SK-N-SH treated with all-trans-retinoic acid at 6 μM for 48 hours (cell line): Measurements from ENCODE around the gene SPART.

Experiments used
- ATAC-seq: fragments of 200-7000 bp; cut with Tn5 transposase; 3 replicates; pipeline ENCODE4 v1.9.1; 2020; ENCODE audit warnings: mild to moderate bottlenecking, moderate library complexity
- BACH2 ChIP-seq: fragments of 250-450 bp; sonication (Bioruptor Pico); IDR thresholded peaks from 2 replicates; pipeline ENCODE4 v1.9.0; 2021; ENCODE audit warnings: mild to moderate bottlenecking, borderline replicate concordance
- CREB5 ChIP-seq: fragments of 250-450 bp; sonication (Bioruptor Pico); IDR thresholded peaks from 2 replicates; pipeline ENCODE4 v1.5.1; 2020; ENCODE audit warnings: low read depth, mild to moderate bottlenecking, moderate library complexity
- CSDC2 ChIP-seq: fragments of 250-450 bp; sonication (Bioruptor Pico); IDR thresholded peaks from 2 replicates; pipeline ENCODE4 v1.5.0; 2020; ENCODE audit warnings: mild to moderate bottlenecking, moderate library complexity
- CSRNP3 ChIP-seq: fragments of 250-450 bp; sonication (Bioruptor Pico); IDR thresholded peaks from 2 replicates; pipeline ENCODE4 v1.5.1; 2021; ENCODE audit warnings: mild to moderate bottlenecking, moderate library complexity
- ESRRG ChIP-seq: fragments of 250-450 bp; sonication (Bioruptor Pico); IDR thresholded peaks from 2 replicates; pipeline ENCODE4 v1.6.1; 2021; ENCODE audit warnings: mild to moderate bottlenecking
- GLIS3 ChIP-seq: fragments of 250-450 bp; sonication (Bioruptor Pico); IDR thresholded peaks from 2 replicates; pipeline ENCODE4 v1.5.0; 2020; ENCODE audit warnings: mild to moderate bottlenecking, moderate library complexity
- ISL1 ChIP-seq: fragments of 250-450 bp; sonication (Bioruptor Pico); IDR thresholded peaks from 2 replicates; pipeline ENCODE4 v2.1.2; 2022; ENCODE audit warnings: mild to moderate bottlenecking, moderate library complexity
- OSR1 ChIP-seq: fragments of 250-450 bp; sonication (Bioruptor Pico); IDR thresholded peaks from 2 replicates; pipeline ENCODE4 v1.8.0; 2022; ENCODE audit warnings: moderate library complexity, mild to moderate bottlenecking, inconsistent platforms
- PATZ1 ChIP-seq: fragments of 250-450 bp; sonication (Bioruptor Pico); IDR thresholded peaks from 2 replicates; pipeline ENCODE4 v1.8.0; 2020; ENCODE audit warnings: mild to moderate bottlenecking, moderate library complexity, borderline replicate concordance
- POU6F1 ChIP-seq: fragments of 250-450 bp; sonication (Bioruptor Pico); IDR thresholded peaks from 2 replicates; pipeline ENCODE4 v1.8.0; 2021; ENCODE audit warnings: low read depth, mild to moderate bottlenecking, moderate library complexity, borderline replicate concordance
- PPARA ChIP-seq: fragments of 250-450 bp; sonication (Bioruptor Pico); IDR thresholded peaks from 2 replicates; pipeline ENCODE4 v1.5.0; 2020; ENCODE audit warnings: mild to moderate bottlenecking, borderline replicate concordance
- RARB ChIP-seq: fragments of 250-450 bp; sonication (Bioruptor Pico); IDR thresholded peaks from 2 replicates; pipeline ENCODE4 v1.8.0; 2021; ENCODE audit warnings: mild to moderate bottlenecking, moderate library complexity
- SNAI2 ChIP-seq: fragments of 250-450 bp; sonication (Bioruptor Pico); IDR thresholded peaks from 2 replicates; pipeline ENCODE4 v1.5.0; 2020; ENCODE audit warnings: mild to moderate bottlenecking, moderate library complexity
- TCF4 ChIP-seq: fragments of 250-450 bp; sonication (Bioruptor Pico); IDR thresholded peaks from 2 replicates; pipeline ENCODE4 v1.8.0; 2021; ENCODE audit warnings: mild to moderate bottlenecking, moderate library complexity, borderline replicate concordance
- TOX ChIP-seq: fragments of 250-450 bp; sonication (Bioruptor Pico); IDR thresholded peaks from 2 replicates; pipeline ENCODE4 v1.8.0; 2021; ENCODE audit warnings: mild to moderate bottlenecking, moderate library complexity, borderline replicate concordance
- TSHZ2 ChIP-seq: fragments of 250-450 bp; sonication (Bioruptor Pico); IDR thresholded peaks from 2 replicates; pipeline ENCODE4 v1.5.0; 2020; ENCODE audit warnings: mild to moderate bottlenecking, moderate library complexity
- ZC3H10 ChIP-seq: fragments of 250-450 bp; sonication (Bioruptor Pico); IDR thresholded peaks from 2 replicates; pipeline ENCODE4 v1.5.1; 2021; ENCODE audit warnings: mild to moderate bottlenecking, moderate library complexity
- ZFP3 ChIP-seq: fragments of 250-450 bp; sonication (Bioruptor Pico); IDR thresholded peaks from 2 replicates; pipeline ENCODE4 v1.5.0; 2020; ENCODE audit warnings: mild to moderate bottlenecking, moderate library complexity
- ZFP30 ChIP-seq: fragments of 450-650 bp; formaldehyde crosslinking; IDR thresholded peaks from 2 replicates; pipeline ENCODE4 v1.5.0; 2022; ENCODE audit warnings: mild to moderate bottlenecking, moderate library complexity
- ZNF565 ChIP-seq: fragments of 450-650 bp; formaldehyde crosslinking; conservative IDR thresholded peaks from 2 replicates; pipeline ENCODE4 v1.5.0; 2020; ENCODE audit warnings: low read depth, mild to moderate bottlenecking, moderate library complexity
- ZNF70 ChIP-seq: fragments of 450-650 bp; formaldehyde crosslinking; IDR thresholded peaks from 2 replicates; pipeline ENCODE4 v1.5.0; 2020; ENCODE audit warnings: mild to moderate bottlenecking, moderate library complexity
- ZNF8 ChIP-seq: fragments of 450-650 bp; formaldehyde crosslinking; IDR thresholded peaks from 2 replicates; pipeline ENCODE4 v1.5.0; 2020; ENCODE audit warnings: mild to moderate bottlenecking, moderate library complexity

Gene SPART

GRCh38 chr13:36355632-36356031 is 9.4 kb upstream of the SPART start:
- no peak for ATAC-seq
- no peak for TF ChIP-seq ZNF70
- no peak for TF ChIP-seq ISL1 (CRISPR knock-in tag)
- TF ChIP-seq ZFP3 (CRISPR knock-in tag) = no peak
- no peak for TF ChIP-seq ZNF8 (CRISPR knock-in tag)
- no peak for TF ChIP-seq TCF4 (CRISPR knock-in tag)
- TF ChIP-seq ESRRG (CRISPR knock-in tag) = no peak
- TF ChIP-seq RARB (CRISPR knock-in tag) = no peak
- TF ChIP-seq BACH2 = no peak
- TF ChIP-seq TSHZ2 = no peak
- no peak for TF ChIP-seq TOX (CRISPR knock-in tag)

- TF ChIP-seq ISL1 (CRISPR knock-in tag) = no peak
- no peak for TF ChIP-seq OSR1 (CRISPR knock-in tag)
- TF ChIP-seq ZFP30 (CRISPR knock-in tag) = no peak
- TF ChIP-seq BACH2 = no peak
- TF ChIP-seq ESRRG (CRISPR knock-in tag) = no peak
- no peak for TF ChIP-seq ZC3H10 (CRISPR knock-in tag)
- no peak for TF ChIP-seq GLIS3 (CRISPR knock-in tag)
- TF ChIP-seq TOX (CRISPR knock-in tag) = no peak
- TF ChIP-seq CSRNP3 = no peak
- TF ChIP-seq CSDC2 (CRISPR knock-in tag) = no peak
- TF ChIP-seq PPARA (CRISPR knock-in tag) = no peak
- no peak for ATAC-seq
Observed at GRCh38 chr13:36354842-36355623, 8.8 kb upstream of the SPART start.

GRCh38 chr13:36353001-36353400 is 6.8 kb upstream of the SPART start:
- TF ChIP-seq SNAI2 (CRISPR knock-in tag) (no peak), CSRNP3 (no peak), PPARA (CRISPR knock-in tag) (no peak), ZFP3 (CRISPR knock-in tag) (no peak), CSDC2 (CRISPR knock-in tag) (no peak), BACH2 (no peak), ZNF565 (CRISPR knock-in tag) (no peak), ESRRG (CRISPR knock-in tag) (no peak), GLIS3 (CRISPR knock-in tag) (no peak), ZFP30 (CRISPR knock-in tag) (no peak)
- ATAC-seq = peak; percentile 35; the same call in 2 of the 3 replicates

GRCh38 chr13:36352350-36352749 is 6.2 kb upstream of the SPART start:
- ATAC-seq = no peak; the same call in 2 of the 3 replicates
- TF ChIP-seq CREB5 (CRISPR knock-in tag) = no peak
- no peak for TF ChIP-seq PATZ1
- no peak for TF ChIP-seq ZNF8 (CRISPR knock-in tag)
- no peak for TF ChIP-seq PPARA (CRISPR knock-in tag)
- no peak for TF ChIP-seq POU6F1 (CRISPR knock-in tag)
- no peak for TF ChIP-seq ISL1 (CRISPR knock-in tag)
- no peak for TF ChIP-seq ZNF565 (CRISPR knock-in tag)
- TF ChIP-seq BACH2 = no peak
